Hepatic stellate cell (primary cell): ENCODE measurements around the gene SPPL2B.
A peak's percentile ranks its signal among the peaks of the same experiment; 100 is the strongest.

Experiments used
- DNase-seq: peaks from one replicate; pipeline ENCODE4 v3.0.0; 2011; ENCODE audit warnings: low spot score

The SPPL2B gene

DNA sequence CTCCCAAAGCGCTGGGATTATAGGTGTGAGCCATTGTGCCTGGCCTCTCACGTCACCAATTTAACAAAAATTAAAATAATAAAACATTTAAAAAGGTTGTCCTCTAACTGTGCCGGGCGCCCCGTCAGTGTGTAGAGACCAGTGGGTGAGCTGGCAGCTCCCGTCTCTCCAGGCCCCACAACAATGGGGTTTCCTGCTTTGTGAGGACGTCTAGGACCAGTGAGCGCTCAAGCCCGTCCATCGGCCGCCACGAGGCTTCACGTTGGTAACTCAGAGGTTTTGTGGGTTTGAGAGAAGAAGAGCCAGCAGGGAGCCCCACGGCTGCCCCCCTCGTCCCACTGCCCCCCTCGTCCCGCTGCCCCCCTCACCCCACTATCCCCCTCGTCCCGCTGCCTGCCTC is 4.8 kb upstream of the SPPL2B start:
- no peak for DNase-seq

DNA sequence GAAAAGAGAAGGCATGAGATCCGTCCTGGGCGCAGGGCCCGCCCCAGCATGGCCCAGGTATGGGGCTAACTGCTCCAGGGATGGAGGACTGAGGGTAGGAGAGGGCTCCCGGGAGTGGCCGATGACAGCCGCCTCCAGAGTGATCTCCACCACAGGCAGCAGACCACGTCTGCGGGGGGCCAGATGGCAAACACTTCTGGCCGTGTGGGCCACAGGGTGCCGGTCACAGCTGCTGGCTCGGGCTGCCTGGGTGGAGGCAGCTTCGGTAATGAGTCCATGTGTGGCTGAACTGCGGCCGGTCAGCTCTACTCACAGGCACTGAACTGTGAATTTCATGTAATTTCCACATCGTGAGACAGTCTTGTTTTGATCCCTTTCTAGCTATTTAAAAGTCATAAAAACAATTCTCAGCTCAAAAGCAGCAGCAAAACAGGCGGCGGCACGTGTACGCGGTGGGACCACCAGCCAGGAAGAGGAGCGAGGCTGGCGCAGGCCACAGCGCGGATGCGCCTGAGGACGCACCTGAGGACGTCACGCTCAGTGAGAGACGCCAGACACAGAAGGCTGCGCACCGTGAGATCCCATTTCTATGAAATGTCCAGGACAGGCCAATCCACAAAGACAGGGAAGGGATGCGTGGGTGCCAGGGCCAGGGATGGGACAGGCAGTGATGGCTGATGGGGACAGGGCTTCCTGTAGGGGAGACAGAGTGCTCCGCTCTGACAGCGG is 4.1 kb upstream of the SPPL2B start:
- DNase-seq, result no peak

DNA sequence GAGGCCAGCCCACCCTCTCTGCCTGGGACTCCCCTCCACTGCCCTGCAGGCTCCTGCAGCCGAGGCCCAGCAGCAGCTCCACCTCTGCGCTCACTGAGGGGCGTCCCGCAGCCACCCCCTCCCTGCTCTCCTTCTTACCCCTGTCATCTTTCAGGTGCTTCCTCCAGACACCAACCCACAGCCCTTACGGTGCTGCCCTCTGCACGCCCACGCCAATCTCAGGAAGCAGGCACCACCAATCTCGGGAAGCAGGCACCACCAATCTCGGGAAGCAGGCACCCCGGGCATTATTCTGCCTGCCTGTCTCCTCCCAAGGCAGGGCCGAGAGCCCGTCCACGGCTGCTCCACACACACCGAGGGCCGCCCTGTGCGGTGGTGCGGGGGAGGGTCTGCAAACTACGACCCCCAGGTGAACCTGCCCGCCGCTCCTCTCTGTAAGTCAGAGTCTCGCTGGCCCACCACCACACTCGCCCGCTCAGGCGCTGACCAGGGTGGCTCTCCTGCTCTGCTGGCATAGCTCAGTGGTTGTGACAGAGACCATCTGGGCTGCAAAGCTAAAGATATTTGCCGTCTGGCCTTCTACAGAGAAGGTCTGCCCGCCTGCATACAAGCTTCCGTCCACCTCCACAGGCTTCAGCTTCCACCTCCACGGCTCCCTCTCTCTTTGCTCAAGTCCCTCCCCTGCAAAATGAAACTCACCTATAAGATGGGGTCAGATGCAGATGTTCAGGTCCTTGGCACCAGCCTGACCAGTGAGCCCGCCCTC is 3.0 kb upstream of the SPPL2B start:
- no peak for DNase-seq

DNA sequence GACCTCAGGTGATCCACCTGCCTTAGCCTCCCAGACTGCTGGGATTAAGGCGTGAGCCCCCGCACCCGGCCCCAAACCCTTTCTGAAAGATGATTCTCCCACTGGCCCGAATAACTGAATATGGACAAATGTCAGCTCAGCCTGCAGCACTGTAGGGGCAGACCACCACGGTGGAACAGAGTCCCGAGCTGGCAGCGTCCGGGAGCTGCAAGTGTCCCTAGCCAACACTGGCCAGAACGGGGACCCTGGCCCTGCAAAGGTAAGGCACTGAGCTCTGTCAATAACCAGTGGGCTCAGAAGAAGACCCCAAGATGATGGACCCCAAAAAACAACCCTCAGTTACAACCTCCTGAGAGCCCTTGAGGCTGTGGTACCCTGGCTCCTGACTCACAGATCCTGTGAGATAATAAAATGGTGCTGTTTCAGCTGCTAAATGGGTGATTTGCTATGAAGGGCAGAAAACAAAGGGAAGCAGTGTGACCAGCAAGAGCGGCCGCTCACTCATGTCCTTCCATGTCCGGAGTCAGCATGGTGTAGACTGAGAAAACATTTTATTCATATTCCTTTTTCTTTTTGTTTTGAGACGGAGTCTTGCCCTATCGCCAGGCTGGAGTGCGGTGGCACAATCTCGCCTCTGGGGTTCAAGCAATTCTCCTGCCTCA is 1.7 kb upstream of the SPPL2B start:
- no peak for DNase-seq

DNA sequence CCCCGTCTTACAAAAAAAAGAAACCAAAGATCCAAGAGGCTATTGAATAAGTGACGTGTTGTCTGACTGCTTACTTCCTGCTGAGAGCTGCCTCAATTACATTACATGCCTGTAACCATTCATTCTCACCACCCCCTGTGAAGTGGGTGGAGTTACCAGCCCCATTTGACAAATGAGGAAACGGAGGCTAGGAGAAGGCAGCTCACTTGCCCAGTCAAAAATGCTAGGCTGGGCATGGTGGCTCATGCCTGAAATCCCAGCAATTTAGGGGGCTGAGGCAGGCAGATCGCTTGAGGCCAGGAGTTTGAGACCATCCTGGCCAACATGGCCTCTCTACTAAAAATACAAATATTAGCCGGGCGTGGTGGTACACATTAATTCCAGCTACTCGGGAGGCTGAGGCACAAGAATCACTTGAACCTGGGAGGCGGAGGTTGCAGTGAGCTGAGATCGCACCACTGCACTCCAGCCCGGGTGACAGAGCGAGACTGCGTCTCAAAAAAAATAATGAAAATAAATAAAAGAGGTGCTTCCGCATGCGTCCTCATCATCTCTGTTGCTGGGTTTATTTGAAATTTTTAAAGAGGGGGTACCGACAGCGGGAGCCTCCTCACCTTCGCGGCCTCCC is 597 bp upstream of the SPPL2B start:
- DNase-seq, result peak; percentile 69

DNA sequence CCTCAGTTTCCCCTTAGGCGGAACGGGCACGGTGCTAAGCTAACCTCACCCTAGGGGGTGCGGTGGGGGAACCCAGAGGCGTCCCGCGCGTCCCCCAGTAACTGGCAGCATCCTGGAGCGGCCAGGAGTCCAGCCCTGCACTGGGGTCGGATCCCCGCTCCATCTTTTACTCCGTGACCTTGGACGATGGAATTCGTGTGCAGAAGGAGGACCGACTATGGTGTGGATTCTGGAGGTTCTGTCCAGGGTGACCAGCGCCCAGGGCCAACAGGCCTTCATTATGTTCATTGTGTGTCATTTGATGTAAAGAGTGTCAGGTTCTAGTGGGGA is 630 bp downstream of the SPPL2B start:
- DNase-seq, result peak; percentile 47

DNA sequence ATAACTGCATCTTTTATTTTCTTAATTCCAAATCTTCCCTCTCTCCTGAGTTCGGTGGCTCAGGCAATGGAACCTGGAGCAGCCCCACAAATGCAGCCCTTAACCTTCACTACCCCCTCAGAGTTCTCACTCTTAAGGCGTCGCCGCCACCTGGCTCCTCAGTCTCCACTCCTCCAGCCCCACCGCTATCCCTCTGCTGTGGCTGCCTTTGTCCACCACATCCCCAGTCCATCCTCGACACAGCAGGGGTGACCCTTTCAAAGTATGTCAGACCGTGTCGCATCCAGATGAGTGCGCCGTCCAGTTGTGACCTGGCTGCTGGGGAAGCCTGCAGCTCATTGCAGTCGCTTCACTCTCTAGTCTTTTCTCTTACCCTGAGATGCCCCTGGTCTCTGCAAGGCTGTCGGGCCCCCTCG is 1.0 kb downstream of the SPPL2B start:
- no peak for DNase-seq

DNA sequence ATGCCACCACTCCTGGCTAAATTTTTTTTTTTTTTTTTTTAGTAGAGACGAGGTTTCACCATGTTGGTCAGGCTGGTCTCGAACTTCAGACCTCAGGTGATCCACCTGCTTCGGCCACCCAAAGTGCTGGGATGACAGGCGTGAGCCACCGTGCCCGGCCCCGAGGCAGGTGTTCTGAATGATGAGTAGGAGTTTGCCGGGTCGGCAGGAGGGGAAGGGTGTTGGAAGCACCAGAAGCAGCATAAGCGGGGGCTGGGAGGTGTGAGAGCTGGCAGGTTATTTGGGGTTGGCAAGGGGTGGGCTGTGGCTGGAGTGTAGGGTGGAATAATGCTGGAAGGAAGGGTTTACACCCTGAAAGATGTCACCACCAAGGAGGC is 1.8 kb downstream of the SPPL2B start:
- DNase-seq, result no peak

DNA sequence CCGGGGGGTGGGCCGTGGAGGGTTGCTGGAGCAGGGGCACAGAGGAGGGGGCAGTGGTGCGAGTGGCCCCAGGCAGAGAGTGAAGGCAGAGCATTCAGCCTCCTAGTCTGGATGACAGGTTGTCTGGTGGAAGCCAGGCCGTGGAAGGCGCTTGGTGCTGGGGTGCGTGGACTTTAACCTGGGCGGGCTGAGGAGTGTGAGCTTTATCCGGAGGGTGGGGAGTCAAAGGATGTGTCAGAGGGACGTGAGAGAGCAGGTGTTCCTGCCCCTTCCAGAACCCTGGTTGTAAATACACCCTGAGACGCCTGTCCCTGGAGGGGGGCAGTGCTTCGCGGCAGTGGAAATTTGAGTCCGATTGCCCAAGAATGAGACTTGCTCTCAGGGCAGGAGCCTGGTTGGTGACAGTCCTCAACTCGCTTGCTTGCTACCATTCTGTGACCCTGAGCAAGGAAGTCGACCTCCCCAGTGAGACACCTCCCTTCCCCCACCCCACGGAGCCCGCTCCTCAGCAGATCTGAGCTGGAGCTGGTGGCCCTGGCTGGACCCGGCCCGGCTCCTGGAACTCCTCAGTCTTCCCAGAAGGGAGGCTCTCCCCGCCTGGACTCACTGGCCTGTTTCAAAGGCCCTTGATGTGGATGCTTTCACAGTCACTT is 2.3 kb downstream of the SPPL2B start:
- DNase-seq, result no peak

DNA sequence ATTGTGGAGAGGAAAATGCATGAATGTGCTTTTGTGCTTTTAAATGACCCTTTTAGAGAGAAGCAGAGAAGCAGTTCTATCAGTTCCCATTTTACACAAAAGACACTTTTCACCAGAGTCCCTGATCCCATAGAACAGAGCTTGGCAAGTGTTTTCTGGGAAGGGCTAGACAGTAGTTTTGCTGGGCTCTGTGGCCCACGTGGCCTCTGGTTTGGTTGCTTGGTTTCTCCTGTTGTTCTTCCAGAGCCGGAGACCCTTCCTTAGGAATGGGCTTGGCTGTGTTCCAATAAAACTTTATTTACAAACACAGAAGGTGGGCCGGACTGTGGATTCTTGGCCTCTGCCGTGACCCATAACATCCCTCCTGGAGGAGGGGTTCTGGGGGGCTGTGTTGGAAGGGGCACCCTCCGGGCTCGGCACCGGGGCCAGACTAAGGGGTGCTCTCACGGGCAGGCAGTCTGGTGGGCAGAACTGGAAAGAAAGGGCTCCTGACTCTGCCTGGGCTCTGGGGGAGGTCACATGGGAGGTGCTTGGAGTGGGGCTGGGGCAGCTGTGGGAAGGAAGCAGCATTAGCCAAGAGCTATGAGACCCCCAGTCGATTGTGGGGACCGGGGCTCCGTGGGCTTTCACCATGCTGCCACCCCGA is 3.2 kb downstream of the SPPL2B start:
- no peak for DNase-seq

DNA sequence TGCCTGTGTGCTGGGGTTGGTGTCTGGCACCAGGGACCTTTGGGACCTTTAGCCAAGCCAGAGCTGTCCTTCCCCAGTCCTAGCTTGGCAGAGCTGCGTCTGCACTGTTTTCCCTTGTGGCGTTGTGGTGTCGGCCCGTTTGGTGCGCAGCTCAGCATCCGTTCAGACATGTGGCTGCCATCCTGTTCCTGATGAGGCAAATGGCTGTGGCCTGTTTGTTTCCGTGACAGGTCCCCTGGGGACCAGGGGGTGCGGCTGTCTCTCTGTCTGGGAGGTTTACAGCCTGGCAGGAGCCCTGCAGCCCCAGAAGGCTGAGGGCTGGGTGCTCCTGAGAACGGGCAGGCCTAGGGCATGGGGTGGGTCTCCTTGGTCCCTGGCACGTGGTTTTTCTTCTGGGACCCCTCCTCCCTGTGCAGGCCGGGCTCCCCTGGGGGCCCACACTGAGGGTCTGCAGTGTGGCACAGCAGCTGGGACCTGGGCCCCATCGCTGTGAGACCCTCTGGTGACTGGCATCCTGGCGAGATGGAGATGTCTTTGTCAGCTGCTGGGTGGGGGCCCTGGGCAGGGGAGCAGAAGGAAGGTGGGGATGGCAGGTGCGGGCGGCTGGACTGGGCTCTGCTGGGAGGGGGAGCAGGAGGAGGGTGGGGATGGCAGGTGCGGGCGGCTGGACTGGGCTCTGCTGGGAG is 4.0 kb downstream of the SPPL2B start:
- no peak for DNase-seq

DNA sequence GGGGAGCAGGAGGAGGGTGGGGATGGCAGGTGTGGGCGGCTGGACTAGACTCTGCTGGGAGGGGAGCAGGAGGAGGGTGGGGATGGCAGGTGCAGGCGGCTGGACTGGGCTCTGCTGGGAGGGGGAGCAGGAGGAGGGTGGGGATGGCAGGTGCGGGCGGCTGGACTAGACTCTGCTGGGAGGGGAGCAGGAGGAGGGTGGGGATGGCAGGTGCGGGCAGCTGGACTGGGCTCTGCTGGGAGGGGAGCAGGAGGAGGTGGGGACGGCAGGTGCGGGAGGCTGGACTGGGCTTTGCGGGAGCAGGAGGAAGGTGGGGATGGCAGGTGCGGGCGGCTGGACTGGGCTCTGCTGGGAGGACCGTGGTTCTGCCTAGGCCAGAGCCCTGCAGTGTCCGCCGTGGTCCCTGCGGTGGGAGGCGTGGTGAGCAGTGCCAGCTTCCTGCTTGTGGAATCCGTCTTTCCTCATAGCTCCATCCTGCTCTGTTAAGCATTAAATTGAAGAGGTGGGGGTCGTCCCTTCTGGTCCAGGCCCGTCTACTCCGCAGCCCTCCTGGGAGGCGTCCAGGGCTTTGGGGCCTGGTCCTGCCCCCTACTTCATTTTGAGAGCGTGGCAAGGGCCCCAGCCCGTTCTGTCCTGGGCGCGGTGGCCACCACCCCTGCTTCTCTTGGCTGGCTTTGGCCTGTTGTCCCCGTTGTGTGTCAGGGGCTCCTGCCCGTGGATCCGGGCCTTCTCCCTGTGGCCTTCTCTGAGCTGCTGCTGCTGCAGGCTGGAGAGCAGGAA is 4.7 kb downstream of the SPPL2B start:
- no peak for DNase-seq

DNA sequence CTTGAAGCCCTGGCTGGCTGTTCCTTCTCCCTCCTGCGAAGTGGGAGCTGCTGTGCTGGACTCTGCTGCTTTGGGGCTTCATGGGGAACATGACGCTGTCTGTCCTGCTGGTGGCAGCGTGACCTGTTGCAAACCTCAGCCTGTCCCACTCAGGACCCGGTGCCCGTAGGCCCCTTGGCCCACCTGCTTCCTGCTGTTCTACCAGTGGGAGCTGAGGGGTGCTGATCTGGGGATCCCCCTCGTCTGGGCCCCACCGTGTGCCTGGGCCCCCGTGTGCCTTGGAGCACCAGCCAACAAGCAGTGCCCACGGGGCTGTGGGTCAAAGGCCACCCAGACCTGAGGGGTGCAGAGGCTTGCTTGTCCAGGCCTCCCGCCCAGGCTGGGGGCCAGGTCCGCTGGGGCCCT is 5.3 kb downstream of the SPPL2B start:
- no peak for DNase-seq

DNA sequence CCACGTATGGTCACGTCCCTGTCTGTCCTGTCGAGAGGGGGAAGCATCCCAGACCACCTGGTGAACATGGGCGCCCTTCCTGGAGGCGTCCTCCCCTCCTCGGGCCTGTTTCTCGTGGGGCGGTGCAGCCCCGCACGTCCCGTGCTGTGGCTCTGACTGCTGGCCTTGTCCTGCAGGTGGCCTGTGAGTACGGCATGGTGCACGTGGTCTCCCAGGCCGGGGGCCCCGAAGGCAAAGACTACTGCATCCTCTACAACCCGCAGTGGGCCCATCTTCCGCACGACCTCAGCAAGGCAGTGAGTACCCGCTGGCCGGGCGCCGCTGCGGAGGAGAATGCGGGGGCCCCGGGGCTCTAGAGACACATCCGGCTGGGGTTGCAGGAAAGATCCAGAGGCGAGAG is 5.9 kb downstream of the SPPL2B start:
- DNase-seq, result no peak

DNA sequence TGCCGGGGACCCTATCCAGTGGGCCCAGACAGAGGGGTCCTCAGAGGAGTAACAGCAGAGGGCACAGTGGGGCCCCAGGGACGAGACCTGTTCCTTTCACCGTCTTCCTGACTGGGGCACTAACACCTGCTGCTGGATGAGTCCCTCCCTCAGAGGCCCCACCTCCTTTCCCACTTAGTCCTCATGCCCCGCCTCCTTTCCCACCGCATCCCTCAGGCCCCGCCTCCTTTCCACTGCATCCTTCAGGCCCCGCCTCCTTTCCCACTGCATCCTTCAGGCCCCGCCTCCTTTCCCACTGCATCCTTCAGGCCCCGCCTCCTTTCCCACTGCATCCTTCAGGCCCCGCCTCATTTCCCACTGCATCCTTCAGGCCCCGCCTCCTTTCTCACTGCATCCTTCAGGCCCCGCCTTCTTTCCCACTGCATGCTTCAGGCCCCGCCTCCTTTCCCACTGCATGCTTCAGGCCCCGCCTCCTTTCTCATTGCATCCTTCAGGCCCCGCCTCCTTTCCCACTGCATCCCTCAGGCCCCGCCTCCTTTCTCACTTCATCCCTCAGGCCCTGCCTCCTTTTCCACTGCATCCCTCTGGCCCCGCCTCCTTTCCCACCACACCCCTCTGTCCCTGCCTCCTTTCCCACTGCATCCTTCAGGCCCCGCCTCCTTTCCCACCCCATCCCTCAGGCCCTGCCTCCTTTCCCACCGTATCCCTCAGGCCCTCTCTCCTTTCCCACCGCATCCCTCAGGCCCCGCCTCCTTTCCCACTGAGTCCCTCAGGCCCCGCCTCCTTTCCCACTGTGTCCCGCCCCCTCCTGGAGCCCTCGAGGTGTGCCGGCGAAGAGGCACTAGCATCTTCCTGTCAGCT is 6.7 kb downstream of the SPPL2B start:
- DNase-seq, result no peak

DNA sequence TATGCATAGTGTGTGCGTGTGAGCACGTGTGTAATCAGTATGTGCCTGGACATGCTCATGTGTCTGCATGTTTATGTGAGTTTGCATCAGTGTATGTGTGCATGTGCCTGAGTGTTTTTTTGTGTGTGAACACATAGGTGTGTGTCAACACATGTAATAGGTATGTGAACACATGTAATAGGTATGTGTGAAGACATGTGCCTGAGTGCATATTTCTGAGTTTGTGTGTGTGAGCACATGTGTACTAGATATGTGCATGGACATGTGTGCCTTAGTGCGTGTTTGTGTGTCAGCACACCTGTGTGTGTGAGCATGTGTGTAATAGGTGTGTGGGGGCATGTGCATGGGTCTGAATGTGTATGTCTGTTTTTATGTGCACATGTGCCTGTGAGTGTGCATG is 7.4 kb downstream of the SPPL2B start:
- no peak for DNase-seq

DNA sequence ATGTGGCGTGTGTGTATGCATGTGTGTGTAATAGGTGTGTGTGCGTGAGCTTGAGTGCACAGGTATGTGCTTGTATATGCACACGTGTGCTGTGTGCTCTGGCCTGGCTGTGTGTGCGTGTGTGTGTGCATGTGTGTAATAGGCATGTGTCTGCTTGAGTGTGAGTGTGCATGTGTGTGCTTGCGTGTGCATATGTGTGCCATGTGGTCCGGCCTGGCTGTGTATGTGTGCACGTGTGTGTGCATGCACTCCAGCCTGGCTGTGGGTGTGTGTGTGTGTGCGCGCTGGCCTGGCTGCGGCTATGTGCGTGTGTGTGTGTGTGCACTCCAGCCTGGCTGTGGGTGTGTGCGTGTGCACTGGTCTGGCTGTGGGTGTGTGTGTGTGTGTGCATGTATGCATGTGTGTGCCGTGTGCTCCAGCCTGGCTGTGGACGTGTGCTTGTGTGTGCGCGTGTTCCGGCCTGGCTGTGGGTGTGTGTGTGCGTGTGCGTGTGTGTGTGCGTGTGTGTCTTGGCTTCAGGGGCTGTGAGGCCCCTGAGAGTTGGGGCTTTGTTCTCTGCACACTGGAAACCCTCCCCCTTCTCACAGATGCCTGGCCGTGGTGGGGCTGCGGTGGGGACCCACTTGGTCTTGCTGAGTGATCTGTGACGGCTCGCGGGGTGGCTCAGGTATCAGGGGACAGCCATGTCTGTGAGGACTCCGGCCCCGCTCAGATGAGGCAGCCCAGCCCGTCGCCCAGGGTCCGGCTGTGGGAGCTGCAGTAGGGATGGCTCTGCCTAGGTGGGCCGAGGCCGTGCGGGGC is 8.2 kb downstream of the SPPL2B start:
- no peak for DNase-seq

DNA sequence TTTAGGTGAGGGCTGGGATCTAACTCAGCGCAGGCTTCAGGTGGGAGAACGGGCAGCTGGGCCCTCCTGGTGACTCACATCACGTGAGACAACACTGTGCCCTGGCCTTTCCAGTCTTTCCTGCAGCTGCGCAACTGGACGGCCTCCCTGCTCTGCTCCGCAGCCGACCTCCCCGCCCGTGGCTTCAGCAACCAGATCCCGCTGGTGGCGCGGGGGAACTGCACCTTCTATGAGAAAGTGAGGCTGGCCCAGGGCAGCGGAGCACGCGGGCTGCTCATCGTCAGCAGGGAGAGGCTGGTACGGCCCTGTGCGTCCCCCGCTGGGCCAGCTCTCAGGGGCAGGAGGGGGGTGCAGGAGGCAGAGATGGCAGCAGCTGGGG is 8.8 kb downstream of the SPPL2B start:
- no peak for DNase-seq
